Measurements from ENCODE around the gene ACOT7.

DNA sequence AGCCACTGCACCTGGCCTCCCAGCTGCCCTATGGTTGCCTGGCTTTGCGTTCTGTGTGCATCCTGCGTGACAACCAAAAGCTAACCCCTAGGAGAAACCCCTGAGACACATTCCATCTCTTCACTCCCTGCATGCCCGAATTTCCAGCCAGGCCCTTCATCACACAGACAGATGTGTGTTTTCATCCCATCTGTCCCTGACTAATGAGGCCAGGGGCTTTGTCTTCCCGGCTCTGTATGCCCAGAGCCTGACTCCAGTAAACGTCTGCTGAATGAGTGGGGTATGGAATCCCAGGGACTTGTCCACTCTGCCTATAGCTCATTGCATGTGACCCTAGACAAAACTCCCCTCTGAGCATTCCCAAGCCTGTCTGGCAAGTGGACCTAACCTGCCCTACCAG lies 40.6 kb upstream of the ACOT7 start:
- TF ChIP-seq, protein P1, sequence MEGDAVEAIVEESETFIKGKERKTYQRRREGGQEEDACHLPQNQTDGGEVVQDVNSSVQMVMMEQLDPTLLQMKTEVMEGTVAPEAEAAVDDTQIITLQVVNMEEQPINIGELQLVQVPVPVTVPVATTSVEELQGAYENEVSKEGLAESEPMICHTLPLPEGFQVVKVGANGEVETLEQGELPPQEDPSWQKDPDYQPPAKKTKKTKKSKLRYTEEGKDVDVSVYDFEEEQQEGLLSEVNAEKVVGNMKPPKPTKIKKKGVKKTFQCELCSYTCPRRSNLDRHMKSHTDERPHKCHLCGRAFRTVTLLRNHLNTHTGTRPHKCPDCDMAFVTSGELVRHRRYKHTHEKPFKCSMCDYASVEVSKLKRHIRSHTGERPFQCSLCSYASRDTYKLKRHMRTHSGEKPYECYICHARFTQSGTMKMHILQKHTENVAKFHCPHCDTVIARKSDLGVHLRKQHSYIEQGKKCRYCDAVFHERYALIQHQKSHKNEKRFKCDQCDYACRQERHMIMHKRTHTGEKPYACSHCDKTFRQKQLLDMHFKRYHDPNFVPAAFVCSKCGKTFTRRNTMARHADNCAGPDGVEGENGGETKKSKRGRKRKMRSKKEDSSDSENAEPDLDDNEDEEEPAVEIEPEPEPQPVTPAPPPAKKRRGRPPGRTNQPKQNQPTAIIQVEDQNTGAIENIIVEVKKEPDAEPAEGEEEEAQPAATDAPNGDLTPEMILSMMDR (IDR thresholded peaks at IDR 0.05), result no peak
- no peak for TF ChIP-seq EZH2 (IDR thresholded peaks at IDR 0.05; ENCODE audit: borderline replicate concordance, insufficient read depth, low read depth, low read length, poor library complexity, severe bottlenecking)
